GM12878 (cell line): Measurements from ENCODE around the gene GFM1. TPM values are rescaled to one million over a fixed set of nuclear protein-coding genes. Genes with fewer than 3 reads are reported as not detected.

Source experiments
- ATAC-seq: fragments of 200-7000 bp; cut with Tn5 transposase; 3 replicates; pipeline ENCODE4 v1.9.1; 2020; ENCODE audit warnings: mild to moderate bottlenecking, moderate library complexity
- BruUV-seq: library from RNA; stranded (reverse); fragments of 400-500 nt; replicated peaks from 2 replicates; lab custom pipeline; 2021; lab: Mats Ljungman, UMichigan
- CTCF ChIA-PET: fragments of 300-600 bp; sonication (Branson Sonifier 250); formaldehyde crosslinking; extraction: SDS; loops from one replicate; lab custom pipeline; 2021; ENCODE audit warnings: inconsistent platforms; lab: Yijun Ruan, JAX
- POLR2A ChIA-PET: fragments of 350-600 bp; formaldehyde crosslinking; extraction: SDS; loops from one replicate; lab custom pipeline; 2021; ENCODE audit warnings: inconsistent platforms; lab: Charles Lee
- RAD21 ChIA-PET: fragments of 300-600 bp; sonication (Branson Sonifier 250); formaldehyde crosslinking; loops from one replicate; lab custom pipeline; 2023; ENCODE audit warnings: antibody characterized with exemption; ENCODE audit not compliant: unreplicated experiment; lab: Charles Lee
- SMC1A ChIA-PET: fragments of 300-600 bp; sonication (Branson Sonifier 250); formaldehyde crosslinking; loops from one replicate; lab custom pipeline; 2023; ENCODE audit not compliant: unreplicated experiment, uncharacterized antibody; lab: Charles Lee
- DNase-seq: peaks from one replicate; pipeline ENCODE4 v3.0.0-alpha.2; 2011; ENCODE audit warnings: low read depth, low spot score
- FAIRE-seq: peaks from 3 replicates; lab custom pipeline; 2011; peaks lifted over from hg19 to GRCh38; lab: Jason Lieb, UNC
- H2AFZ ChIP-seq: 2 replicates; pipeline ENCODE4 v1.6.0; 2011; ENCODE audit warnings: low read depth, low read length, control low read depth; ENCODE audit not compliant: control insufficient read depth
- H3K27ac ChIP-seq: 2 replicates; pipeline ENCODE4 v1.5.1; 2011; ENCODE audit warnings: control low read depth; ENCODE audit not compliant: control insufficient read depth, insufficient read depth
- H3K27me3 ChIP-seq, 2 experiments: replicated peaks in 1 of 2; 2 replicates each; pipeline versions ENCODE4 v1.6.0 to v1.6.1; 2011; ENCODE audit warnings: low read length in 1 of 2; ENCODE audit not compliant: control insufficient read depth in 2 of 2, insufficient read depth in 2 of 2
- H3K36me3 ChIP-seq, 2 experiments: 2 replicates each; pipeline ENCODE4 v1.5.1; 2011; ENCODE audit warnings: low read length in 1 of 2; ENCODE audit not compliant: control insufficient read depth in 2 of 2, insufficient read depth in 2 of 2
- H3K4me1 ChIP-seq: 2 replicates; pipeline ENCODE4 v1.6.1; 2011; ENCODE audit warnings: mild to moderate bottlenecking, low read length, moderate library complexity, mixed read lengths; ENCODE audit not compliant: control insufficient read depth, insufficient read depth
- H3K4me2 ChIP-seq: 2 replicates; pipeline ENCODE4 v1.6.0; 2011; ENCODE audit warnings: control low read depth; ENCODE audit not compliant: control insufficient read depth, insufficient read depth
- H3K4me3 ChIP-seq: fragments of 200-600 bp; sonication (generic); 2 replicates; pipeline ENCODE4 v1.5.1; 2016
- H3K79me2 ChIP-seq: 2 replicates; pipeline ENCODE4 v1.6.0; 2011; ENCODE audit warnings: low read length; ENCODE audit not compliant: control insufficient read depth, insufficient read depth
- H3K9ac ChIP-seq: 2 replicates; pipeline ENCODE4 v1.8.0; 2011; ENCODE audit warnings: low read length, control low read depth, mixed read lengths; ENCODE audit not compliant: control insufficient read depth, insufficient read depth
- H3K9me3 ChIP-seq: replicated peaks from 3 replicates; pipeline ENCODE4 v1.5.1; 2011; ENCODE audit warnings: mild to moderate bottlenecking, low read length; ENCODE audit not compliant: control insufficient read depth, insufficient read depth
- H4K20me1 ChIP-seq: 2 replicates; pipeline ENCODE4 v1.6.0; 2011; ENCODE audit not compliant: control insufficient read depth, insufficient read depth
- CHD1 ChIP-seq: IDR thresholded peaks from 2 replicates; pipeline ENCODE4 v1.6.1; 2012; ENCODE audit warnings: low read depth, low read length, improper control_type of control experiment
- EGR1 ChIP-seq, 2 experiments: IDR thresholded peaks; 1 replicate in 1 of 2; 2 replicates in 1 of 2; pipeline ENCODE4 v1.6.1; 2011 to 2012; ENCODE audit warnings: low read depth in 2 of 2, low read length in 2 of 2, borderline replicate concordance in 1 of 2, mild to moderate bottlenecking in 1 of 2, moderate library complexity in 1 of 2
- GATAD2B ChIP-seq: fragments of 450-650 bp; conservative IDR thresholded peaks from 2 replicates; pipeline ENCODE4 v1.6.1; 2017; ENCODE audit warnings: low read depth, mild to moderate bottlenecking, moderate library complexity
- HDAC6 ChIP-seq: fragments of 200-600 bp; sonication (generic); IDR thresholded peaks from one replicate; pipeline ENCODE4 v1.8.0; 2017; ENCODE audit warnings: antibody characterized with exemption; ENCODE audit not compliant: unreplicated experiment
- LARP7 ChIP-seq: fragments of 450-650 bp; IDR thresholded peaks from 2 replicates; pipeline ENCODE4 v1.6.1; 2017; ENCODE audit warnings: mild to moderate bottlenecking
- MTA2 ChIP-seq: fragments of 450-650 bp; IDR thresholded peaks from 2 replicates; pipeline ENCODE4 v1.6.1; 2016; ENCODE audit warnings: low read depth, mild to moderate bottlenecking, moderate library complexity
- MXI1 ChIP-seq: fragments of 150-350 bp; IDR thresholded peaks from 2 replicates; pipeline ENCODE4 v1.6.1; 2011; ENCODE audit warnings: low read depth, mild to moderate bottlenecking, inconsistent platforms, low read length, improper control_type of control experiment
- NFYB ChIP-seq: IDR thresholded peaks from 2 replicates; pipeline ENCODE4 v1.6.1; 2011; ENCODE audit warnings: low read depth, mild to moderate bottlenecking, low read length, improper control_type of control experiment, moderate library complexity; ENCODE audit not compliant: insufficient read depth
- POLR2AphosphoS5 ChIP-seq: IDR thresholded peaks from 2 replicates; pipeline ENCODE4 v1.6.1; 2011; ENCODE audit warnings: mild to moderate bottlenecking, low read length, inconsistent platforms
- RELA ChIP-seq: fragments of 450-650 bp; IDR thresholded peaks from 2 replicates; pipeline ENCODE4 v1.8.0; 2014; ENCODE audit warnings: borderline replicate concordance; ENCODE audit not compliant: partially characterized antibody
- SMAD1 ChIP-seq: fragments of 450-650 bp; IDR thresholded peaks from 2 replicates; pipeline ENCODE4 v1.6.1; 2018; ENCODE audit warnings: mild to moderate bottlenecking, low read depth; ENCODE audit not compliant: partially characterized antibody
- ZNF622 ChIP-seq: fragments of 450-650 bp; IDR thresholded peaks from 2 replicates; pipeline ENCODE4 v1.6.1; 2017; ENCODE audit warnings: mild to moderate bottlenecking, inconsistent platforms
- WGBS: methylation state at CpG from one replicate; pipeline ENCODE4 v1.1.6; 2016; ENCODE audit warnings: low lambda C conversion rate; ENCODE audit not compliant: insufficient replicate concordance, insufficient coverage; ENCODE audit errors: missing lambda C conversion rate; 5-methylcytosine and 5-hydroxymethylcytosine counted together
- in situ Hi-C: fragments of 300-500 bp; cut with MboI; formaldehyde crosslinking; loops from 9 replicates; pipeline ENCODE4 v1.14.3; 2018; ENCODE audit warnings: mixed read lengths
- intact Hi-C: fragments of 100-400 bp; cut with micrococcal nuclease; formaldehyde crosslinking; loops from one replicate; pipeline ENCODE4 v1.14.2; 2022; ENCODE audit not compliant: unreplicated experiment
- polyA plus RNA-seq, 11 experiments: library from polyadenylated mRNA; depleted of rRNA in 4 of 11; unstranded in 6 of 11; stranded (reverse) in 5 of 11; fragments of >200 nt; fragmentation: Nextera tagmentation in 4 of 11; fragmentation: Illumina TruSeq in 1 of 11; extraction: Ambion mirVana in 4 of 11; extraction: Trizol in 1 of 11; gene quantifications; 1 replicate in 1 of 11; 2 replicates in 10 of 11; pipeline versions ENCODE4 v1.2.1 to v1.2.3, GENCODE V29; 2011 to 2016; ENCODE audit warnings: inconsistent platforms in 2 of 11, missing spikeins in 2 of 11, low read depth in 1 of 11
- total RNA-seq, 4 experiments: library from RNA; depleted of rRNA in 3 of 4; stranded (reverse); fragments of >200 nt in 3 of 4; fragmentation: Illumina TruSeq in 1 of 4; extraction: Trizol in 1 of 4; gene quantifications; 2 replicates each; pipeline versions ENCODE4 v1.2.1 to v1.2.3, GENCODE V29; 2013 to 2021
- TF ChIP-seq, protein P1 (sequence below): IDR thresholded peaks from 2 replicates; pipeline ENCODE4 v1.6.1; 2012; ENCODE audit warnings: improper control_type of control experiment, low read depth, low read length; ENCODE audit not compliant: insufficient replicate concordance

Gene GFM1
- total and polyA plus RNA-seq, 10 of the 15 experiments (the other 5 are each of a cell fraction or from before 2014, with no cell fraction given) = 36.9 to 87.2 (median 57.3) TPM

DNA sequence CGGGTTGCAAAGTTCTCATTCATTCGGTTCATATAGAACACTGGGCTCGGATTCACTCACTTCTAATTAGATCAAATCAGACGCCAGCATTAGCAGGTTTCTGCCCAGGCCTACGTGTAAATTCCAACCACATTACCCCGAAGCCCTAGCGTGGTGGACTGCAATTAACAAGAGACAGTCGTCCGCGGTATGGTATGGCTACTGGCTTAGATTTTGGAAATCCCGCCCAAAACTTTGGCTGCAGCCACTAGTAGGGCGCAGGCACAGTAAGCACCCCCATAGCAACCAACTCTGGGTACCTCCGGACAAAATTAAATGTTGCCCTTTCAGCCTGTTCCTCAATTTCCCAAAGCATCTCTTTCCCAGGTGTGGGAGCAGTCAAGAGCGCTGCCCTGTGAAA is 87.2 kb downstream of the GFM1 start (continued):
- TF ChIP-seq, protein P1, sequence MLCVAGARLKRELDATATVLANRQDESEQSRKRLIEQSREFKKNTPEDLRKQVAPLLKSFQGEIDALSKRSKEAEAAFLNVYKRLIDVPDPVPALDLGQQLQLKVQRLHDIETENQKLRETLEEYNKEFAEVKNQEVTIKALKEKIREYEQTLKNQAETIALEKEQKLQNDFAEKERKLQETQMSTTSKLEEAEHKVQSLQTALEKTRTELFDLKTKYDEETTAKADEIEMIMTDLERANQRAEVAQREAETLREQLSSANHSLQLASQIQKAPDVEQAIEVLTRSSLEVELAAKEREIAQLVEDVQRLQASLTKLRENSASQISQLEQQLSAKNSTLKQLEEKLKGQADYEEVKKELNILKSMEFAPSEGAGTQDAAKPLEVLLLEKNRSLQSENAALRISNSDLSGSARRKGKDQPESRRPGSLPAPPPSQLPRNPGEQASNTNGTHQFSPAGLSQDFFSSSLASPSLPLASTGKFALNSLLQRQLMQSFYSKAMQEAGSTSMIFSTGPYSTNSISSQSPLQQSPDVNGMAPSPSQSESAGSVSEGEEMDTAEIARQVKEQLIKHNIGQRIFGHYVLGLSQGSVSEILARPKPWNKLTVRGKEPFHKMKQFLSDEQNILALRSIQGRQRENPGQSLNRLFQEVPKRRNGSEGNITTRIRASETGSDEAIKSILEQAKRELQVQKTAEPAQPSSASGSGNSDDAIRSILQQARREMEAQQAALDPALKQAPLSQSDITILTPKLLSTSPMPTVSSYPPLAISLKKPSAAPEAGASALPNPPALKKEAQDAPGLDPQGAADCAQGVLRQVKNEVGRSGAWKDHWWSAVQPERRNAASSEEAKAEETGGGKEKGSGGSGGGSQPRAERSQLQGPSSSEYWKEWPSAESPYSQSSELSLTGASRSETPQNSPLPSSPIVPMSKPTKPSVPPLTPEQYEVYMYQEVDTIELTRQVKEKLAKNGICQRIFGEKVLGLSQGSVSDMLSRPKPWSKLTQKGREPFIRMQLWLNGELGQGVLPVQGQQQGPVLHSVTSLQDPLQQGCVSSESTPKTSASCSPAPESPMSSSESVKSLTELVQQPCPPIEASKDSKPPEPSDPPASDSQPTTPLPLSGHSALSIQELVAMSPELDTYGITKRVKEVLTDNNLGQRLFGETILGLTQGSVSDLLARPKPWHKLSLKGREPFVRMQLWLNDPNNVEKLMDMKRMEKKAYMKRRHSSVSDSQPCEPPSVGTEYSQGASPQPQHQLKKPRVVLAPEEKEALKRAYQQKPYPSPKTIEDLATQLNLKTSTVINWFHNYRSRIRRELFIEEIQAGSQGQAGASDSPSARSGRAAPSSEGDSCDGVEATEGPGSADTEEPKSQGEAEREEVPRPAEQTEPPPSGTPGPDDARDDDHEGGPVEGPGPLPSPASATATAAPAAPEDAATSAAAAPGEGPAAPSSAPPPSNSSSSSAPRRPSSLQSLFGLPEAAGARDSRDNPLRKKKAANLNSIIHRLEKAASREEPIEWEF = no peak
- no peak for TF ChIP-seq ZNF622

DNA sequence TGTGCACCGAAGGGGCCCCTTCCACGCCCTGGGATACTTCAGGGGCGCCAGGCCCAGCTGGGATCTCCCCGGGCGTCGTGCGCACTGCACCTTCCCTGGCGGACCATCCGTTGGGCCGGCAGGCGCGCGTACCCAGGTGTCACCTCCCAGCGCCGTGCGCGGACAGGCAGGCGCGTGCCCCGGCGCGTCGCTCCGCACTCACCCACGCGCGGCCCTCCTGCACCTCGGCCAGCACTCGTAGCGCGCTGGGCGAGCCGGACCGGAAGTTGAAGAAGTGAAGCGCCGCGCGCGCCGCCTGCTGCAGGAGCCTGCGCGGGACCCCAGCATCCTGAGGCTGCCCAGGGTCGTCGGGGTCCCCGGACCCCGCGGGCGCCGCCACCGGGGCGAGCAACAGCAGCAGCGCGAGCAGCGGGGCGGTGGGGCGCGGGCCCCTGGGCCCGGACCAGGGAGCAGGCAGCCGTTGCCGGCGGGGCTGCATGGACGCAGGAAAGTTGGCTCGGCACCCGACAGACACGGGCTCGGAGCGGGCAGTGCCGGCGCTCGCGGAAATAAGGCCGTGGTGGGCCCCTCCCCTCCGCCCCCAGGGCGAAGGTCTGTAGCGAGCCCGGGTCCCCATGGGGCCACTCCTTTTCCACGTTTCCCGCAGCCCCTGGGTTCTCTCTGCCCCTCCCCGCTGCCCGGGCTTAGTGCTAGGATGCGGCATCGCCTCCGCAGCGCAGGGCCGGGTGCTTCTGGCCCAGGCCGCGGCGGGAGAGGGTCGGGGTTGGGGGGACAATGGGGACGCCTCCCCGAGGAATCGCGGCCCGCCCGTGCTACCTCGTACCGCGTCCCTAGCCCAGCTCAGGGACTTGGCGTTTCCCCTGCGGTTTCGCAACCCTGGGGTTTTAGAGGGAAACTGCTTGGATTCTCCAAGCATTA is 87.9 kb downstream of the GFM1 start, which contains the start of gene RARRES1:
TSS of gene RARRES1 (minus strand) at position 520 of the 918 bp plus-strand sequence. CDS start at position 478, 42 bp downstream.
- peak within 1 kb of the TSS; percentile 54 for H2AFZ ChIP-seq
- in situ Hi-C loops = no loop called here
- TF ChIP-seq GATAD2B = peak; percentile 59; the same call in 1 of the 2 replicates
- no peak for TF ChIP-seq MXI1
- peak; percentile 66 for TF ChIP-seq HDAC6
- no peak for TF ChIP-seq CHD1
- TF ChIP-seq POLR2AphosphoS5 = no peak
- no peak for TF ChIP-seq RELA
- TF ChIP-seq EGR1 (IDR thresholded peaks at IDR 0.05; ENCODE audit: borderline replicate concordance in 1 of 2, low read depth in 2 of 2, low read length in 2 of 2) = 0 out of 3 replicates have a peak, but pooled peaks of 1 of the 2 experiments have one; percentile 10
- no peak for TF ChIP-seq SMAD1
- TF ChIP-seq LARP7 = 0 out of 2 replicates have a peak, but pooled peaks have one; percentile 18
- TF ChIP-seq MTA2 = no peak
- no peak for TF ChIP-seq NFYB

More for the DNA sequence above, 87.9 kb downstream of the GFM1 start, which contains the start of gene RARRES1:
- H3K36me3 ChIP-seq = no peaks in the 10 kb centered on the region
- H4K20me1 ChIP-seq = no peaks in the 10 kb centered on the region
- FAIRE-seq (no peak), ATAC-seq (peak; percentile 84), DNase-seq (no peak)
- ChIA-PET POLR2A (no interaction called here), SMC1A (no interaction called here), CTCF (interaction anchor here (0.6 kb wide), 1 partner anchor 59 kb away, joined by 3 read pairs; no protein-coding TSS in a partner anchor), RAD21 (no interaction called here)
- intact Hi-C loops = no loop called here
- no peak within 1 kb of the TSS for H3K27ac ChIP-seq
- H3K4me2 ChIP-seq = peak within 1 kb of the TSS; percentile 90
- H3K79me2 ChIP-seq = no peaks in the 10 kb centered on the region
- peak within 1 kb of the TSS; percentile 51 for H3K4me3 ChIP-seq
- H3K4me1 ChIP-seq = peaks cover 5% of the 10 kb centered on the region
- BruUV-seq = no TSS peak
- 30% methylated on average over 60 of the region's 101 CpGs for WGBS
- H3K9me3 ChIP-seq = no peaks in the 10 kb centered on the region
- H3K9ac ChIP-seq = no peak within 1 kb of the TSS; the same call in 1 of the 2 replicates
- H3K27me3 ChIP-seq = no peaks in the 10 kb centered on the region
